ENCODE measurements around the gene TICAM1.
"Not testable (repeated sequence)": the region's sequence is repeated elsewhere in the genome, so short reads cannot be mapped to it uniquely, and the experiment has no call there.

TICAM1 gene

GRCh38 chr19:4831304-4831978 is at the start of gene TICAM1:
Gene TICAM1, minus strand, starts transcription at chr19:4831712. Its CDS starts 13,335 bp downstream, at chr19:4818377.
- peak in 1 of 2 experiments; percentile 32 for DNase-seq

DNA sequence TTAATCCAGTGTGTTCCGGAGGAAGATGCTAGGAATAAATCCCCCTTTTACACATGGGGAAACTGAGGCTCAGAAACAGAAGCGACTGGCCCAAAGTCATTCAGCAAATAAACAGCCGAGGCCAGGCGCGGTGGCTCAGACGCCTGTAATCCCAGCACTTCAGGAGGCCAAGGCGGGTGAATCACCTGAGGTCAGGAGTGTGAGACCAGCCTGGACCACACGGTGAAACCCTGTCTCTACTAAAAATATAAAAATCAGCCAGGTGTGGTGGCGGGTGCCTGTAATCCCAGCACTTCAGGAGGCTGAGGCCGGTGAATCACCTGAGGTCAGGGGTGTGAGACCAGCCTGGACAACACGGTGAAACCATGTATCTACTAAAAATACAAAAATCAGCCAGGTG is 47.5 kb upstream of the TICAM1 start:
- no peak for DNase-seq

GRCh38 chr19:4878491-4878968 is 47.0 kb upstream of the TICAM1 start:
- peak in 1 of 2 experiments; percentile 5 for DNase-seq

GRCh38 chr19:4877753-4878490 is 46.4 kb upstream of the TICAM1 start:
- peak in 1 of 2 experiments; percentile 21 for DNase-seq

- DNase-seq, result no peak
Measured at GRCh38 chr19:4873930-4874329, 42.4 kb upstream of the TICAM1 start.

DNA sequence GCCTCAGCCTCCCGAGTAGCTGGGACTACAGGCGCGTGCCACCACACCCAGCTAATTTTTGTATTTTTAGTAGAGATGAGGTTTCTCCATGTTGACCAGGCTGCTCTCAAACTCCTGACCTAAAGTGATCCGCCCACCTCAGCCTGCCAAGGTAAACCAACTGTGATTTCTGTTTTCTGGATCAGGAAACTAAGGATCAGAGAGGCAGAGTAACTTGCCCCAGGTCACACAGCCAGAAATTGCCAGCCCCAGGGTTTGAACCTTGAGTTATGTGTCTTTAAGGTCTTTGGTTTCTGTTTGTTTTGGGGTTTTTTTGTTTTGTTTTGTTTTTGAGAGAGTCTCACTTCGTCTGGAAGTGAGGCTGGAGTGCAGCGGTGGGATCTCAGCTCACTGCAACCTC is 40.2 kb upstream of the TICAM1 start:
- no peak for DNase-seq

DNA sequence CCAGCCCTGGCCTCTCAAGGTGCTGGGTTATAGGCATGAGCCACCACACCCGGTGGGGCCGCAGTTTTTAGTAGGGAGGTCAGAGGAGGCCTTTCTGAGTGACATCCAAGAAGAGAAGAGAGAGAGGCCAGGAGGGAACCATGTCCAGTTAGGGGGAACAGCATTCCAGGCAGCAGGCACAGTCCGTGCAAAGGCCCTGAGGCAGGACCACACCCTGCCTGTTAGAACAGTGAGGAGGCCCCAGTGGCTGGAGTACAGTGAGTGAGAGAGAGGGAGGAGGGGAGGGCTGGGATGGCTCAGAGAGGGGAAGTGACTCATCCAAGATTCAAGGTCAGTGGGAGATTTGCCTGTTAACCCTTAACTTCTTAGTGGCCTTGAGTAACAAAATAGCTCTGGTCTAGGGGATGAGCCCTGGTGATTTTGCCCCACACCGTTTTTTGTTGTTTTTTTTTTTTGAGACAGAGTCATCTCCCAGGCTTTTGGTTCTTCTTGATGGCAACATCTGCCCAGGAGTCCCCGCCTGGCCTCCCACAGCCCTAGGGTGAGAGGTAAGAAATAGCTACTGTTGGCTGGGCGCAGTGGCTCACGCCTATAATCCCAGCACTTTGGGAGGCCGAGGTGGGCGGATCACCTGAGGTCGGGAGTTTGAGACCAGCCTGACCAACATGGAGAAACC is 38.7 kb upstream of the TICAM1 start:
- no peak for DNase-seq

- DNase-seq, result no peak
Measured at GRCh38 chr19:4868286-4868834, 36.8 kb upstream of the TICAM1 start.

DNA sequence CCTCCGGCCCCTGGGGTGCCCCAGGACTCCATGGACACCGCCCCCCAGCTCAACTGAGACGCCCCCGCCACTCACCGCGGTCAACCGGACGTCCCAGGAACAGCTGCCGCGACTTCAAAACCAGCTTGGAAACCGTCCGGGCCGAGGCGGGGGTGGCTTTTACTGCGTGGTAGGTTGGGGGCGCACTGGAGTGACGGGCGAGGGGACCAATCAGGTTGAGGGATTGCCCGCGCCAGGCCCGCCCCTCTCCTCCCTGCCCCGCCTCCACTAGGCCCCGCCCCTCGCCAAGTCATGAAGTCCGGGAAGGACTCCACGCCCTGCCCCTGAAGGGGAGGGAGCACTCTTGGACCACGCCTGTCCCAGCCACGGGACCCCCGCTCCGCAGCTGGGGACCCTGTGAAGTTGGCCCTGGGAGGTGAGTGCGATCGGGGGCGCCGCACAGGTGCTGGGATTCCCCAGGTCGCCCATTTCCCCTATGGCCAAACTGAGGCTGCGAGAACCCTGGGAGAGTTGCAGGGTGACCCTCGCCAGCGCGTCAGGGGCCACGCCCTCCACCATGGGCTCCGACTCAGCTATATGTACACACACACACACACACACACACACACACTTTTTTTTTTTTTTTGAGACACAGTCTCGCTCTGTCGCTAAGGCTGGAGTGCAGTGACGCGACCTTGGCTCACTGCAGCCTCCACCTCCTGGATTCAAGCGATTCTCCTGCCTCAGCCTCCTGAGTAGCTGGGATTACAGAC is 36.2 kb upstream of the TICAM1 start, which contains the start of gene PLIN3:
Gene PLIN3, minus strand, starts transcription at position 134 of the 752 bp plus-strand sequence. CDS start 6,273 bp downstream, outside the sequence.
- DNase-seq, result peak; percentile 42 to 50

GRCh38 chr19:4866595-4867424 is 35.3 kb upstream of the TICAM1 start:
- no peak for DNase-seq

- peak in 1 of 2 experiments; percentile 13 for DNase-seq
Measured at GRCh38 chr19:4861147-4861546, 29.6 kb upstream of the TICAM1 start.

GRCh38 chr19:4859697-4860096 is 28.2 kb upstream of the TICAM1 start:
- no peak for DNase-seq

GRCh38 chr19:4856468-4856867 is 25.0 kb upstream of the TICAM1 start:
- not testable (repeated sequence) for DNase-seq

DNA sequence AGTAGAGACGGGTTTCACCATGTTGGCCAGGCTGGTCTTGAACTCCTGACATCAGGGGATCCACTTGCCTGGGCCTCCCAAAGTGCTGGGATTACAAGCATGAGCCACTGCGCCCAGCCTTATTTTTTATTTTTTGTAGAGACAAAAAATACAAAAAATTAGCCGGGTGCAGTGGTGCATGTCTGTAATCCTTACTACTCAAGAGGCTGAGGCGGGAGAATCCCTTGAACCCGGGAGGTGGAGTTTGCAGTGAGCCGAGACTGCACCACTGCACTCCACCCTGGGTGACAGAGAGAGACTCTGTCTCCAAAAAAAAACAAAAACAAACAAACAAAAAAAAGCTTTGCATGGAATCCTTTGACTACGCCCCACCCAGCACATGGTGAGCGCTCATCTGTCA is 22.0 kb upstream of the TICAM1 start:
- DNase-seq, result not testable (repeated sequence)

DNA sequence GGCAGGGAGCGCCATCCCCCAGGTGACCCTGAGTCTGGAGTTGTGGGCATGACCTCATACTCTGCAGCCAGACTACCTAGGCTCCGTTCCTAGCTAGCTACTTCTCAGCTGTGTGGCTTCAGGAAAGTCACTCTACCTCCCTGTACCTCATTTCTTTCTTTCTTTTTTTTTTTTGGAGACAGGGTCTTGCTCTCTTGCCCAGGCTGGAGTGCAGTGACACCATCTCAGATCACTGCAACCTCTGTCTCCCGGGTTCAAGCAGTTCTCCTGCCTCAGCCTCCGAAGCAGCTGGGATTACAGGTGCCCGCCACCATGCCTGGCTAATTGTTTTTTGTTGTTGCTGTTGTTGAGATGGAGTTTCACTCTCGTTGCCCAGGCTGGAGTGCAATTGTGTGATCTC is 21.0 kb upstream of the TICAM1 start:
- no peak for DNase-seq

- peak in 1 of 2 experiments; percentile 7 for DNase-seq
Measured at GRCh38 chr19:4851551-4852290, 20.2 kb upstream of the TICAM1 start.

- DNase-seq, result no peak
Measured at GRCh38 chr19:4849019-4849418, 17.5 kb upstream of the TICAM1 start.

- no peak for DNase-seq
Measured at GRCh38 chr19:4847190-4847973, 15.9 kb upstream of the TICAM1 start.

DNA sequence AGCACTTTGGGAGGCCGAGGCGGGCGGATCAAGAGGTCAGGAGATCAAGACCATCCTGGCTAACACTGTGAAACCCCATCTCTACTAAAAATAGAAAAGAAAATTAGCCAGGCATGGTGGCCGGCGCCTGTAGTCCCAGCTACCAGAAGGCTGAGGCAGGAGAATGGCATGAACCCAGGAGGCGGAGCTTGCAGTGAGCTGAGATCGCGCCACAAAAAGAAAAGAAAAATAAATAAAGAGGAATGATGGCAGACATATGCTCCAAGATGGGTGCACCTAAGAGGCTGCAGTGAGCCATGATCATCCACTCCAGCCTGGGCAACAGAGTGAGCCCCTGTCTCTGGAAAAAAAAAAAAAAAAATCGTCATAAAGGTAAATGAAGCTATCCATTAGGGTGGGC is 14.5 kb upstream of the TICAM1 start:
- not testable (repeated sequence) for DNase-seq

All from NCI-H2081 (cell line).